ENCODE results near the gene ACOXL.
"Not testable (repeated sequence)": the region's sequence is repeated elsewhere in the genome, so short reads cannot be mapped to it uniquely, and the experiment has no call there.

The ACOXL gene

DNA sequence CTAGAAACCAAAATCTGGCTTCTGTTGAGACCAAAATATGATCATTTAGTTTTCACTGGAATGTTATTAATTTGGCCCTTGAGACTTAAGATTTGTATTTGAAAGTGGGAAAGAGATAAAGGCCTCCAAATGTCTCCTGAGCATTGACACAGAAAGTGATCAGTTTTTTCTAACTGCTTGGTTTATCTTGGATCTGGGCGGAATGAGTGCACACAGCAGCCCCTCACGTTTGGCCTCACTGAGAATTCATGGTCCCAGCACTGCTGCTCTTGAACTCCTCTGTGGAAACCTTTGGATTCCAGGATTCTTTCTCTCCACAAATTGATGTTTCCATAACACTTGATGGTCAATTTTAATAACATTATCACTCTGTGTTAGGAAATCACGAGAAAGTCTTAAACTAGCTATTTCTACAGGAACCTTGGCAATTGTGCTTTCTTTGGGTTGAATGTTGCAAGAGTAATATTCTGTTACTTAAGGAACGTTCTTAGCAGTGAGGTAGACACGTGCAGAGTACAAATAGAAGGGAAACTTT is 208.1 kb downstream of the ACOXL start:
- DNase-seq: no peak

DNA sequence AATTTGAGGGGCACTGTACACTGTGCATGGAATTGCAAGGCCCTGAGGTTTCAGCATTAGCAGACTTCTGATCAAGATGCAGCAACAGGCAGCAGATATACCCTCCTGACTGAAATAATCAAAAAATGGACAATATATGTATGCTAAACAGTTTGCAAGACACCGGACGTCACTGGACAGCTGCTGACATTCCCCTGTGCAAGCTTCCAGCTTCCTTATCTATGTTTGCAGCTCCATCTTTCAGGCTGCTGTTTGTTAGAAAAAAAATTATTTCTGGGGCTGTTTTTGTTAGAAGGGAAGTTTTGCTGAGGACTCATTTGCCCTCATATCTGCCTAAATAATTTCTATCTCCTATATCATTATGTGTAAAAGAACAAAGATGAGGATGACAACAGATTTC is 208.9 kb downstream of the ACOXL start:
- DNase-seq: peak; percentile 4

DNA sequence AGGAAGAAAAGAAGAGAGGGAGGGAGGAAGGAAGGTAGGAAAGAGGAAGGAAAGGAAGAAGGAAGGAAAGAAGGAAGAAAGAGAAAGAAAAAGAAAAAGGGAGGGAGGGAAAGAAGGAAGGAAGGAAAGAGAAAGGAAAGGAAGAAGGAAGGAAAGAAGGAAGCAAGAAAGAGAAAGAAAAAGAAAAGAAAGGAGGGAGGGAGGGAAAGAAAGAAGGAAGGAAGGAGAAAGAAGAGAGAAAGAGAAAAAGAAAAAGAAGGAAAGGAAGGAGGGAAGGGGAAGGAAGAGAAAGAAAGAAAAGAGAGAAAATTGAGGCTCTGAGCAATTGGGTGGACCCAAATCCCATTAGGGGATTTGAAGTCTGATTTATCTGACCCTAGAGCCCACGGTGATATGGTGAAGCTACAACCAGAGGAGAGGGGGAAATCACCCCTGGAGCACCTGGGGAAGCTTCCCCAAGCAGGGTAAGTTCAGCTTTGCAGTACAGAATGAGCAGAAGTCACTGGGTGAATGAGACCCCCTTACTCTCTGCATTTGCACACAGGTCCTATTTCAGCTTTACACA is 210.8 kb downstream of the ACOXL start:
- no peak for DNase-seq

DNA sequence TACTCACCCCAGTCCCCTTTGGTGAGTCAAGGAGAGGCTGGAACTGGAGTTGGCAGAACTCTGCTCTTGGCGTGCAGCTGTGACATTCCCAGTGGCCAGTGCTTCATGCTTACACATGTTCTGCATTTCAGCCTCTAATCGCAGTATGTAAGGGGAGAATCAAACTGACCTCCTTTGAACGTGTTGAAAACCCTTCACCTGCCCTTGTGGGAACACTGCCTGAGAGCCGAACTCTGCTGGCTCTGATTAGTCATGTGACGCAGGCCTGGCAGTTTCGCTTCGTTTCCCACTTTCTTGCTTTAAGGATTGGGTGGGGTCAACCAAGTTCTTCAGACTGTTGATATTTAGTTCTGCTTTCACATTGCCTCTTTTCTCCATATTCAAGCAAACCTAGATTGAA is 214.5 kb downstream of the ACOXL start:
- DNase-seq: peak; percentile 11

DNA sequence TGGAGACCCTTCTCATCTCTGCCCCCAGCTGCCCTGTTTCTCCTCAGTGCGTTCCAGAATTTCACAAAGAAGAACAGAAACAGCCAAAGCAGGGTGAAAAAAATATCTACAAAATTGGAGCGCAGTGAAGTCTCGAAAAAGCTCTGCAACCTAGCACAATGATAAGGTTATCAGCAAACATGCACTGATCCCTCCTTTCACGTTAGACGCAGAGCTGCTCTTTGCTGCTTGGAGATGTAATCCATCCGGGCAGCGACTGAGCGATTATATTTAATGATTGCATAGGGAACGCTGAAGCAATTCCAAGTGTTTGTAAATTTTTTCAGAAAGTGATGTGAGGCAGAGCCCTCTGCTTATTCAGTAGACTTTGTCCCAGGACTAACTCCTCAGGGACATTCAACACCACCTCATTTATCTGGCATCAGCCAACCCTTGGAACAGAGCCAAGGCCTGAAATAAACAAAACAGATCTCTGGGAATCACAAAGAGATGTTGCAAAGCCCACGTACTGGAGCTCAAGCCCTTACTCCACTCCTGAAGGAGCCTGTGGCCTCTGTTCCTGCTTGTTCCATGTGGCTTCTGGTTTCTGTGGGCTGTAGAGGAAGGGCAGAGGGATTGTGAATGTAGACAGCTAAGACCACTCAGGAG is 215.8 kb downstream of the ACOXL start:
- DNase-seq: no peak

DNA sequence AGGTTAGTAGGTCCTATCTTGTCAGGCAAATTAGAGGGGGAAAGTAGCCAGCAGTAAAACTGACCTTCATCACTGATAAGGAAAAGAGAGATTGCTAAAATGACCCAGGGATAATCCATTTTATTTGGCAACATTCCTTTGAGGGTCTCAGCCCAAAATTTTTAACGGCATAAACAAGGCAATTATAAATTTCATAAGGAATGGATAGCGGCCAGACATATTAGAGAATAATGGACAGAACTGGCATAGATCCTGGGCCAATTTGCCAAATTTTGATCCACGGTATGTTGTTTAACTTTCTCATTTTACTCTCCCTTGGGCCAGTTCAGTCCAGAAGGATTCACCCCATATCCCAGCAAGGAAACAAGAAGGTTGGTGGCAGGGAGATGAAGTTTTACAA is 217.9 kb downstream of the ACOXL start:
- DNase-seq: no peak

DNA sequence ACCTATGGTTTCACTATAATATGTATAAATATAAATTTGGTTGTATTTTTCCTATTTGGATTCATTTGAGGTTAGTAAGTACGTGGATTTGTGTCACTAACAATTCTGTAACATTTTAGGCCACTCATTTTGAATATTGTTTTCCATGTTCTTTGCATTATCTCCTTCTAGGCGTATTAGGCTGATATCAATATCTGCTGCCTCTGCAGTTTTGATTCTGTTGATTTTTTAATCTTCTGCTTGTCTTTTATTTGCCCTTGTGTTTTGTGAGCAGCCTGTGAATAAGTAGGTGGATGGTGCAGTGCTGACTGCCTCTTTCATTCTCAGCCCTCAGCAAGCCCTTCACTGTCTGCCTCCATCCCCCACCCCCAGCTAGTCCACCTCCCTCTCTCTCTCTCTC is 222.7 kb downstream of the ACOXL start:
- DNase-seq: no peak

DNA sequence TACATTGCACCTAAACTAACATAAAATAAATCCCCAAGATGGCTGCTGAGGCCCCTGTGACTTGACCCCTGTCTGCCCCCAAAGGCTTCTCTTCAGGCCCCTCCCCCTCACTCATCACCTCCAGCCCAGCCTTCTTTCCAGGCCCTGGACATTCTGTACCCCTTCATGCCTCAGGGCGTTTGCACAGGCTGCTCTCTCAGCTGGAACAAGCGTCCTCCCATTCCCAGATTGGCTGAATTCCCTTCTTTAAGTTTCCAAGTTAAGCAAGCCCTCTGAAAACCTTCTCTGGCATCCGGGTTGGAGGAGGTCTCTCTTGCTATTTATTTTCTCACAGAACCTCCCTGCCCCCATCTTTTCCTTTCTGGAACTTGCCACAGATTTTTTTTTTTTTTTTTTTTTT is 223.2 kb downstream of the ACOXL start:
- DNase-seq: no peak

DNA sequence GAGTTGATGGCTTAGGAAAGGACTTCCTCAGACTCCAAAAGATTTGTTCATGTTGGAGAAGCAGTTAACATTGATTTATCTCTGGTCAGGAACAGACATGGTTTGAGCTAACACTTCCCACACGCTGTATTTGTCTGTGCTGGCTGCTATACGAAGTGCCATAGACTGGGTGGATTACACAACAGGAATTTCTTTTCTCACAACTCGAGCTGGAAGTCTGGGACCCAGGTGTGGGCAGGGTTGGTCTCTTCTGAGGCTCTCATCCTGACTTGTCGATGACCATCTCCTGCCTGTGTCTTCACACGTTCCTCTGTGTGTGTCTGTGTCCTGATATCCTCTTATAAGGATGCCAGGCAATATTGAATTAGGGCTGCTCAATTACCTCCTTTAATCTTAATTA is 224.9 kb downstream of the ACOXL start:
- no peak for DNase-seq

DNA sequence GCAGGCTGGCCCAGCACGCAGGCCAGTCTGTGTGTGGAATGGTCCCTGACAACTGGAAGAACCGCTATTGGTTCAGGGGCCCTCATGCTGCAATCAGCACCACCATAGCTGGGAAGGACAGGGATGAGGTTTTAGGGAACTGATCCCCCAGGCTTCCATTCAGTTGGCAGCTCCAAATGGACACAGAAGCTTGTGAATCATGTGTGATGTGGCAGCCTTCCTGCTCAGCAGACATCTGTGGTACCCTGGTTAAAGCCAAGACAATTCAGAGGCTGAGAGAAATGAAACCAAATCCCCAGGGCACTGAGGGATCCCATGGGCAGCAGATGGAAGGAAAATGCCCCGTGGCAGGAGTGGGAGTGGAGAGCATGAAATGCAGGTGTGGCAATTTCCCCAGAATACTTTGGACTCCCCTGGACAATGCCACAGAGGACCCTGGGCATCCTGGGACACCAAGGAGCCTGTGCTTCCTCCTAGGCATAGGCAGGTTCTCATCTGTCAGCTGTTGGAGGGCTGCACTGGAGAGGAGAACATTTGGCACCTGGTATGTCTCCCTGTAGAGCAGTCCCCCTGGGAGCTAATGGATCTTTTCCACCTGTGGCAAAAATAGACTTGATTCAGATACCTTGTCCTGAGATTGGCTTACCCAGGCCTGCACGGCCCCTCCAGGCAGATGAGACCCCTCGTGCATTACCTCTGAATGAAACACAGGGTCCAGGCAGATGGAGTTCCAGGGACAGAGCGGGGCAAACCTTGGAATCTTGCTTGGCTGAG is 226.2 kb downstream of the ACOXL start:
- DNase-seq: no peak

DNA sequence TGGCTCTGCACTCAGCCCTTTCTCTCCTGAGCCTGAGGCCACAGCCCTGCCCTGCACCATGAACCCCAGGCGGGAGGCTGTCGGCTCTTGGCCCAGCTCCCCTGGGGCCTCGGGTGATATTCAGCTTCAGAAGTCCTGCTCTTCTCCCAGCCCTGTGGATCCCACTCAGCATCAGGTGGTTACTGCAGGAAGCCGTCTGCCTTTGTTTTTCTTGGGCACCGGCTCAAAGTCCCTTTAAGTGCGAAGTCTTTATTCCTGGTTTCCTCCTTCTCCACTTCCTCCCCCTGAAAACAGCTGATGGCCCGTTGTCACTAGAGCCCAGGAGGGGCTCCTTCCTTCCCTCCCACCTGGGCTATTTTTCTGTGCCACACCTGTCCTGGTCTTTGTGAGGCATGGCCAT is 226.8 kb downstream of the ACOXL start:
- no peak for DNase-seq

DNA sequence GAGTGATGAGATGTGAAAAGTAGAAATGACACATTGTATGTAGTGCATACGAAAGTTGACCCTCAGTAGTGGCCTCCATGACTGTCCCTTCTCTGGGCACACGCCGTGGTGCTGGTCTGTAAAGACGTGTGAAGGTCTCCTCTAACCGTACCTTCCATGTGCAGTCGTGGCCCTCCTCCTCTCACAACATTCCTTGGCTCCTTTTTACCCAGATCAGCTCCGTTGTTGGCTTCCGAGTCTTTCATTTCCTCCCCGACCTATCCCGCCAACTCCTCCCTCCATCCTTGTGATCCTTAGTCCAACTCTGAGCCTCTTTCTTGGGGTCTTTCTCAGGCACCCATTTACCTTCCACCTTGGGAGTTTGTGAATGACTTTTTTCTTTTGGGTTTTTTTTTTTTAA is 227.9 kb downstream of the ACOXL start:
- no peak for DNase-seq

DNA sequence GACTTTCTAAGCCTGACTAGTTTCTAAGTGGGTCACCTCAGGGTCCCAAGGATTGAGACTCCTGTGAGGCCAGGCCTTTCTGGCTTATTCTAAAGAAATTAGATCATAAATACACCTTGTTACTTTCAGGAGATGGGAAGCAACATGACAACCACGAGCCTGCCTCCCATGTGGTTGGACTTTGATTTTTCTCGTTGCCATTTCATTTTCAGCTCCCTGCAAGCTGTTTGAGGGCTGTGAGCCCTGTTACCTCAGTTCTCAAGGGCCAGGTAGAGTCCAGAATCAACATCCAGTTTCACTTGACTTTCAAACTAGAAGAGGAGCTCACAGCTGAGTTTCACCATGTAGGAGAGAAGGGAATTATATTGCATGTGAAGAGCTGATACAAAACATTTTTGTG is 228.6 kb downstream of the ACOXL start:
- DNase-seq: no peak

DNA sequence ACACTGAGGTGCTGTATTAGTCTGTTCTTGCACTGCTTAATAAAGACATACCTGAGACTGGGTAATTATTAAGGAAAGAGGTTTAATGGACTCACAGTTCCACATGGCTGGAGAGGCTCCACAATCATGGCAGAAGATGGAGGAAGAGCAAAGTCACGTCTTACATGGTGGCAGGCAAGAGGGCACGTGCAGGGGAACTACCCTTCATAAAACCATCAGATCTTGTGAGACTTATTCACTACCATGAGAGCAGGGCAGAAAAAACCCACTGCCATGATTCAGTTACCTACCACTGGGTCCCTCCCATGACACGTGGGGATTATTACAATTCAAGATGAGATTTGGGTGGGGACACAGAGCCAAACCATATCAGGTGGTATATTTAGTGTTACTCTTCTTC is 229.3 kb downstream of the ACOXL start:
- not testable (repeated sequence) for DNase-seq

DNA sequence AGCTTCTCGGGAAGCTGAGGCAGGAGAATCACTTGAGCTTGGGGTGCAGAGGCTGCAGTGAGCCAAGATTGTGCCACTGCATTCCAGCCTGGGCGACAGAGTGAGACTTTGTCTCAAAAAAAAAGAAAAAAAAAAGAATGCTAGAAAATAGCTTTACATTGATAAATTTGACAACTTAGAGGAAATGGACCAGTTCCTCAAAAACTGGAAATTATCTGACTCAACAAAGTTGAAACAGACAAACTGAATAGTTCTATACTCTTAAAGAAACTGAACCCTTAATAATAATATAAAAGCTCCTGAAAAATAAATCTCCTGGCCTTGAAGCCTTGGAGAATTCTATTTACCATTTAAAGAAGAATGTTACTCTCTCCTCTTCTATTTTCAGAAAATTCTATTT is 237.3 kb downstream of the ACOXL start:
- no peak for DNase-seq

DNA sequence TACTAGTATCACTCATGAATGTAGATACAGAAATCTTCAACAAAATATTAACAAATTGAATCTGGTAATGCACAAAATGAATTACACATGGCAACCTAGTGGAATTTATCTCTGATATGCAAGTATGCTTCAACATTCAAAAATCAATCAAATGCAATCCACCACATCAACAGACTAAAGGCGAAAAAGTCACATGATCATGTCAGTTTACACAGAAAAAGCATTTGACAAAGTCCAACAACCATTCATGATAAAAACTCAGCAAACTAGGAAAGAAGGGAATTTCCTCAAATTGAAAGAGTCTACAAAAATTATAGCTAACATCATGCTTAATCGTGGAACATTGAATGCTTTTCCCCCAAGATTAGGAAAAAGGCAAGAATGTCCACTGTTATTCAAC is 237.8 kb downstream of the ACOXL start:
- DNase-seq: no peak

DNA sequence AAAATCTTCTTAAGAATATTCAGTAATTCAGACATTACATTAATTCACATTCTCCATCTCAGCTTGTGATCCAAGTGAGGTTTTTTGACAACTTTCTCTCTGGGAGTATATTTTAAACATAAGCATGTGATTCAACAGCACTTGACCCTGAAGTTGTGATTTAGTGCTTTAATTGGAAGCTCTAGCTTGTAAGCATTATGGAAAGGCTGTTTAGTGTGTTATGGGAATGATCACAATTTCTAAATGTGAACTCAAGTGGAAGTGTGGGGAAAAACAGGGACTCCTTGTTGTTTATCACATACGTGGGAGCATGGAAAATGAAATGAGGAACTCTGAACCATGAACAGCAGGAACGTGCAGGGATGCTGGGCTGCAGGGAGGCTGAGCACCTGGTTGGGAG is 239.4 kb downstream of the ACOXL start:
- no peak for DNase-seq

DNA sequence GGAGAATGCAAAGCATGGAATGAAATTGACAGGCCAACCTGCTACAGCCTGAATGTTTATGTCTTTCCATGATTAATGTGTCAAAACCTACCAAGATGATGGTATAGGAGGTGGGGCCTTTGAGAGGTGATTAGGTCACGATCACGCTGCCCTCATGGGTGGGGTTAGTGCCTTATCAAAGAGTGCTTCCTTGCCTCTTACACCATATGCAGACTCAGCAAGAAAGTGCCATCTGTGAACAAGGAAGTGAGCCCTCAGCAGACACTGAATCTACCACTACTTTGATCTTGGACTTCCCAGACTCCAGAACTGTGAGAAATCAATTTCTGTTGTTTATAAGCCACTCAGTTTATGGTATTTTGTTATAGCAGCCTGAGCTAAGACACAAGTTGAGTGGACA is 240.9 kb downstream of the ACOXL start:
- peak; percentile 10 for DNase-seq

DNA sequence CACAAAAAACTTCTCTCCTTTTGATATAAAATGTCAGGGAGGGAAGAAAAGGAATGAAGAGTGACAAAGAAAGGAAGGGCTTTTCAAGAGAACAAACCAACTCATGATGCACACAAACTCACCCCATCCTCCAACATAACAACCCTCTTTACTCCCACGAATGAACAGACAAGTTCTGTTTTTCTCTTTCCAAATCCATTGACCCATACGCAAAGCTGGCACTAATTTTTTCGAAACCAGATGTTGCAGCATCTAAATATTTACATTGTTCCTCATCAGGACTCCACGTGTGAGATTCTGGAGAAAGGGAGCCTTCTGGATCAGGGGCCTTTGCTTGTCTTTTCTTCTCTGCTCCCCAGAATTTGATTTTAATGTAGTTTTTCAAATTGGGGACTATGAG is 245.0 kb downstream of the ACOXL start:
- no peak for DNase-seq

DNA sequence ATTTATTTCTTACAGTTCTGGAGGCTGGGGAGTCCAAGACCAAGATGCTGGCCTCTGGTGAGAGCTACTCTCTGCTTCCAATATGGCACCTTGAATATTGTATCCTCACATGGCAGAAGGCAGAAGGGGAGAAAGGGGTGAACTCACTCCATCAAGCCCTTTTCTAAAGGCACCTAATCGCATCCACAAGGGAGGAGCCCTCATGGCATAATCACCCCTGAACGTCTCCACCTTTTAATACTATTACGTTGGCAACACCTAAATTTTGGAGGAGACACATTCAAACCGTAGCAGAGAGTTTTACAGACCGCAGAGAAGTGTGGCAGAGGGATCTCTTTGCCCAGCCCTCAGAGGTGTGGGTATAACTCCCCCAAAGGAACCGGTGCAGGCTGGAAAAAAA is 245.8 kb downstream of the ACOXL start:
- no peak for DNase-seq

DNA sequence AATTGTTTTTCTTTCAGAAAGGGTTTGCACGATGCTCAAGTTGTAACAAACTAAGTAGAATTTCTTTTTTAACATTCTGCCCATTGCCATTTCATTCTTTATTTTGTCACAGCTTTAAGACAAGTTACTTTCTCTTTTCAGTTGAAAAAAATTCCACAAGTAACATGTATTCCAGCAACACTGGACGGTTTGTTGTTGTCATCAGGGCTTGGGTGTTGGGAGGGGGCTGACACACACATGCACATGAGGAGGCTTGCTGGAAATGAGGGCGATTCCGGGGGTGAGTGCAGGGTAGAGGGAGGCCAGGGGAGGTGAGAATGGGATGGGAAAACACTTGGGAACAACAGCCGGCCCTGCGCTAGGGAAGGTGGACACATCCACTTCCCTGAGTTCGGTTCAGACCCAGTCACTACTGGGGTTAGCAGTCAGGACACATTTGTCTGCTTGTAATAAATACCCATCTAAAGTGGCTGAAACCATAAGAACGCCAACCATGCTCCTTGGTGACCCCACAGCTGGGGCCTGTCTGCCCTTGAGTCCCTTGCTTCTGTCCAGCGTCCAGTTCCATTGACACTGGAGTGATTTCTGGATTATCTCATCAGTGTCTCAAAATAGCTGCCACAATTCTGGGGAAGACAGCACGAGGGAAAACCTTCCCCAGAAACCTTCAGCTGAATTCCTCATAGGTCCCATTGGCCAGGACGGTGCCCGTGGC is 246.5 kb downstream of the ACOXL start:
- no peak for DNase-seq

DNA sequence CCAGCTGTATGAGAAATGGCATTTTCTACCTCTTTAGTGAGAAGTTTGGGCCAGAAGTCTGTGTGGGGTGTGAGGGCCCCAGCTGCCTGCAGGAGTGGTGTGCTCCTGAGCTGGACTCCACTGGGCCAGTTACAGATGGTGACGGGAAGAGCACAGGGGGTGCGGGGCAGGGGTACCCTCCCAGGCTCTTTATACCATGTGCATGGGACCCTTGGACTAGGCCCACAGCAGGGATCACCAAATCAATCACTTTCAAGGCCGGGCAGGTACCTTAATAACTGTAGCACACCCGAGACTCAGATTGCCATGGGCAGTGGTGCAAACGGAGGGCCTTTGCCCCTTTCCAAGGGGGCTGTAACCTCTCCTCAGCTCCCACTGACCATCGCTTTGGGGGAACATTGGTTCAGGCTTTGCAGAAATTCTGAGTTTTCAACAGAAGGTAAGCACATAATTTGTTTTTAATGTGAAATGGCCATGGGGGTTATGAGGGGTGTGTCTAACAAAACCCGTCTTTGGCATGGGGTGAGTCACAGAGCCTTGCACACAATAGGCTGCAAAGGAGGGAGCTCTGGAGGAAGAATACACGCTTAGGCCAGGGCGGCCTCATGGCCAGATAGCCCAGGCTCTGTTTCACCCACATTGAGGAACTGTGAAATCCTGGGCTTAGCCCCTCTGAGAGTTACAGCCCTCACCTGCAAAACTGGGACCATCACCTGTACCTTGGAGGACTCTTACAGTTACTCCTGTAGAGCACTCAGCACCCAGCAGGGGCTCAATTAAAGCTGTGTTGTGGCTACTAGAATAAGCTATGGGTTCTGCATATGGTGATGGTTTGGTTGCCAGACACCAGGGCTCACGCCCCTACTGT is 247.3 kb downstream of the ACOXL start:
- DNase-seq: no peak

All from OCI-M1 (cell line).